ENCODE results near the gene RSL1D1.

- TF ChIP-seq CTCF (IDR thresholded peaks at IDR 0.05; ENCODE audit: insufficient read depth, low read depth, low read length): no peak
- TF ChIP-seq EZH2 (IDR thresholded peaks at IDR 0.05; ENCODE audit: insufficient read depth, low read length): no peak
These were observed at the start of gene RSL1D1 for GRCh38 chr16:11851294-11852091.
